Common myeloid progenitor, CD34-positive (primary cell): ENCODE results near the gene COQ5.

Experiments used
- CTCF ChIA-PET: fragments of 350-600 bp; sonication (Branson Sonifier 250); formaldehyde crosslinking; loops from one replicate; lab custom pipeline; 2021; ENCODE audit warnings: antibody characterized with exemption; lab: Charles Lee
- POLR2A ChIA-PET: fragments of 350-600 bp; sonication (Branson Sonifier 250); formaldehyde crosslinking; loops from one replicate; lab custom pipeline; 2021; ENCODE audit warnings: antibody characterized with exemption; lab: Charles Lee
- DNase-seq, 3 donors: peaks; one replicate each; pipeline versions ENCODE4 v3.0.0 to v3.0.0-alpha.2; 2013
- H3K27ac ChIP-seq, 2 experiments: 1 replicate in 1 of 2; 2 replicates in 1 of 2; pipeline ENCODE4 v1.7.0; 2013; ENCODE audit warnings: inconsistent platforms in 2 of 2, low read length in 2 of 2, mild to moderate bottlenecking in 2 of 2, low read depth in 1 of 2, moderate library complexity in 1 of 2; ENCODE audit not compliant: severe bottlenecking in 2 of 2, insufficient read depth in 1 of 2, poor library complexity in 1 of 2
- H3K27me3 ChIP-seq, 5 experiments: replicated peaks in 2 of 5; 1 replicate in 3 of 5; 2 replicates in 2 of 5; pipeline versions ENCODE4 v1.6.1 to v1.7.0; 2013; ENCODE audit warnings: low read length in 4 of 5, mild to moderate bottlenecking in 2 of 5, moderate library complexity in 2 of 5, inconsistent platforms in 1 of 5; ENCODE audit not compliant: insufficient read depth in 5 of 5, control insufficient read depth in 4 of 5
- H3K36me3 ChIP-seq, 4 experiments: 1 replicate in 2 of 4; 2 replicates in 2 of 4; pipeline versions ENCODE4 v1.6.1 to v1.7.0; 2013; ENCODE audit warnings: low read length in 3 of 4, control low read depth in 1 of 4, mild to moderate bottlenecking in 1 of 4; ENCODE audit not compliant: control insufficient read depth in 4 of 4, insufficient read depth in 4 of 4
- H3K4me1 ChIP-seq, 4 experiments: 1 replicate in 3 of 4; 2 replicates in 1 of 4; pipeline versions ENCODE4 v1.6.1 to v1.7.1; 2013; ENCODE audit warnings: low read length in 3 of 4, mild to moderate bottlenecking in 3 of 4, control low read depth in 1 of 4, inconsistent platforms in 1 of 4, moderate library complexity in 1 of 4; ENCODE audit not compliant: control insufficient read depth in 4 of 4, insufficient read depth in 4 of 4; ENCODE audit errors: control extremely low read depth in 1 of 4
- H3K4me3 ChIP-seq, 7 experiments: 1 replicate in 4 of 7; 2 replicates in 3 of 7; pipeline versions ENCODE4 v1.5.1 to v1.7.0; 2013; ENCODE audit warnings: mild to moderate bottlenecking in 7 of 7, low read length in 6 of 7, moderate library complexity in 6 of 7, inconsistent platforms in 2 of 7, low read depth in 2 of 7, control low read depth in 1 of 7; ENCODE audit not compliant: insufficient read depth in 4 of 7, control insufficient read depth in 1 of 7; ENCODE audit errors: extremely low read depth in 1 of 7
- H3K9me3 ChIP-seq, 5 experiments: 1 replicate in 4 of 5; 2 replicates in 1 of 5; pipeline versions ENCODE4 v1.6.1 to v1.7.1; 2013; ENCODE audit warnings: low read length in 4 of 5, mild to moderate bottlenecking in 2 of 5, inconsistent platforms in 1 of 5, low read depth in 1 of 5, moderate library complexity in 1 of 5; ENCODE audit not compliant: control insufficient read depth in 4 of 5, insufficient read depth in 2 of 5; ENCODE audit errors: control extremely low read depth in 1 of 5
- WGBS: methylation state at CpG from one replicate; pipeline ENCODE4 v1.1.5; 2013; ENCODE audit not compliant: insufficient coverage; 5-methylcytosine and 5-hydroxymethylcytosine counted together

Gene COQ5

GRCh38 chr12:120475643-120476042 lies 53.3 kb downstream of the COQ5 start:
- Histone ChIP-seq H3K36me3 (no peaks in the 10 kb centered on the region), H3K4me1 (peaks cover 0 to 29% (median 9%) of the 10 kb centered on the region in 4 experiments), H3K4me3 (no peak overlapping the region), H3K9me3 (no peaks in the 10 kb centered on the region), H3K27ac (no peak overlapping the region), H3K27me3 (no peaks in the 10 kb centered on the region)
- CTCF ChIA-PET, result interaction anchor here (0.7 to 27.3 kb wide), 5 partner anchors 9 to 30 kb away, joined by 3 to 545 read pairs (median 8); partner anchors contain the start of genes COX6A1, DYNLL1, GATC and TRIAP1
- POLR2A ChIA-PET, result interaction anchor here (0.6 kb wide), 1 partner anchor 81 kb away, joined by 4 read pairs; no protein-coding TSS in a partner anchor
- no peak for DNase-seq
- no CpG with 5 or more reads among the region's 1 CpG for WGBS

DNA sequence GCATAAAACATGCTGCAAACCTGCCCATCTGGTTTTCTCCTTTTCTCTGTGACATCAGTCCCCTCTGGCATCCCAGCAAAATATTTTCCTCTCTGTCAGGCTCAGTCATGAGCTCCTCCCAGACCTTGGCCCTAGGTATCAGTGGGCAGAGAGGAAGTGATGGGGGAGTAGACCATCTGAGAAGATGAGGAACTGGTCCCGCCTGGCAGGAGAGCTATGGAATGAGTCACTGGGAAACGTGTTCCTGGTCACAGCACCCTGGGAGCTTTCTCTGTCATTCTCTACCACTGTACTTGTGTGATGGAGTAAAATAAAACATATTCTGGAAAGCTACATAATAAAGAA lies 54.4 kb downstream of the COQ5 start:
- no peaks in the 10 kb centered on the region for H3K27me3 ChIP-seq
- ChIA-PET POLR2A (no interaction called here), CTCF (interaction anchor here (1.3 to 27.3 kb wide), 5 partner anchors 8 to 65 kb away, joined by 3 to 545 read pairs (median 8); partner anchors contain the start of genes COX6A1, DYNLL1, GATC and TRIAP1)
- no peak overlapping the region for H3K27ac ChIP-seq
- H3K4me3 ChIP-seq, result no peak overlapping the region
- peaks cover 6 to 36% (median 17%) of the 10 kb centered on the region in 4 experiments for H3K4me1 ChIP-seq
- no CpG with 5 or more reads among the region's 2 CpGs for WGBS
- H3K36me3 ChIP-seq, result no peaks in the 10 kb centered on the region
- DNase-seq, result peak; percentile 41 to 45 (median 44)
- H3K9me3 ChIP-seq, result no peaks in the 10 kb centered on the region

- no peak for DNase-seq
- Histone ChIP-seq H3K9me3 (no peaks in the 10 kb centered on the region), H3K27me3 (no peaks in the 10 kb centered on the region), H3K4me3 (no peak overlapping the region), H3K36me3 (no peaks in the 10 kb centered on the region), H3K27ac (no peak overlapping the region), H3K4me1 (peaks cover 6 to 36% (median 17%) of the 10 kb centered on the region in 4 experiments)
- WGBS, result 97% methylated on average over 5 of the region's 6 CpGs
- CTCF ChIA-PET, result interaction anchor here (1.3 to 27.3 kb wide), 6 partner anchors 7 to 65 kb away, joined by 3 to 545 read pairs (median 9); partner anchors contain the start of genes COX6A1, DYNLL1, GATC and TRIAP1
- POLR2A ChIA-PET, result no interaction called here
Observed at GRCh38 chr12:120473807-120474615, 54.9 kb downstream of the COQ5 start.

DNA sequence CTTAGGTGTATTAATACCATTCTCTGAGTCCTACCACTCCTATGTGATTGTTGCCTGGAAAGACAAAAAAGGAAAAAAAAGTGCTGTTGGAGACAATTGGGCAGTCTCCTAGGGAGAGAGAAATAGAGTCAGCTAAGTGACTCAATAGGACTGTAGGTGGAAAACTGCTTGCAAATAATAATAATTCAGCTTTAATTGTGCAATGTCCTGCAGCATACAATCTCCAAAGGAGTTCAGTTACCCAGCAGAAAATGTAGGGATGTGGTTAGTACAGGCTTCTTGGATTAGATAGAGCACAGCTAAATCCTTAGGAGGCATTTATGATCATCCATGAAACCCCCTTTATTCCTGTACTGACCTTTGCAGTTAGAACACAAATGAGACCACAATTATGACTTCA lies 56.4 kb downstream of the COQ5 start:
- H3K4me3 ChIP-seq, result no peak overlapping the region
- no peaks in the 10 kb centered on the region for H3K9me3 ChIP-seq
- ChIA-PET CTCF (interaction anchor here (0.9 to 27.3 kb wide), 6 partner anchors 9 to 105 kb away, joined by 3 to 545 read pairs (median 6); partner anchors contain the start of genes COX6A1, GATC and TRIAP1), POLR2A (no interaction called here)
- H3K36me3 ChIP-seq, result peaks cover 0 to 2% (median 0%) of the 10 kb centered on the region in 4 experiments
- no peaks in the 10 kb centered on the region for H3K27me3 ChIP-seq
- no peak for DNase-seq
- no peak overlapping the region for H3K27ac ChIP-seq
- peaks cover 7 to 48% (median 29%) of the 10 kb centered on the region in 4 experiments for H3K4me1 ChIP-seq

- 75% methylated on average over 24 of the region's 26 CpGs for WGBS
- DNase-seq, result peak in 2 of 3 donors; percentile 18 to 39
- CTCF ChIA-PET, result interaction anchor here (0.8 to 27.3 kb wide), 8 partner anchors 11 to 105 kb away, joined by 3 to 545 read pairs (median 6); partner anchors contain the start of genes COX6A1, GATC and TRIAP1
Observed at GRCh38 chr12:120470150-120470784, 58.7 kb downstream of the COQ5 start.

GRCh38 chr12:120469450-120470149 lies 59.4 kb downstream of the COQ5 start, which contains the start of gene SRSF9:
Gene SRSF9, minus strand, starts transcription at chr12:120469748. Its CDS starts 139 bp downstream, at chr12:120469609.
- Histone ChIP-seq H3K27me3 (no peaks in the 10 kb centered on the region), H3K9me3 (no peaks in the 10 kb centered on the region), H3K4me1 (peaks cover 7 to 51% (median 30%) of the 10 kb centered on the region in 4 experiments), H3K4me3 (peak within 1 kb of the TSS; percentile 85 to 97 (median 93)), H3K36me3 (peaks cover 5 to 27% (median 16%) of the 10 kb centered on the region in 4 experiments), H3K27ac (peak within 1 kb of the TSS; percentile 89 to 95)
- WGBS, result under 1% methylated on average over 76 of the region's 88 CpGs
- CTCF ChIA-PET, result interaction anchor here (0.8 to 27.3 kb wide), 11 partner anchors 11 to 137 kb away, joined by 3 to 545 read pairs (median 6); partner anchors contain the start of genes COX6A1, DYNLL1, GATC and TRIAP1
- POLR2A ChIA-PET, result interaction anchor here (1.2 to 1.8 kb wide), 4 partner anchors 11 to 177 kb away, joined by 3 to 9 read pairs (median 5); partner anchors contain the start of genes DYNLL1, GATC, RNU4-1 and TRIAP1
- DNase-seq, result peak; percentile 98 to 99 (median 98)

More at GRCh38 chr12:120470150-120470784, 58.7 kb downstream of the COQ5 start:
- POLR2A ChIA-PET, result interaction anchor here (1.2 to 1.7 kb wide), 2 partner anchors 24 to 25 kb away, joined by 4 to 6 read pairs; partner anchors contain the start of genes DYNLL1, GATC and TRIAP1
- Histone ChIP-seq H3K36me3 (peaks cover 5 to 20% (median 12%) of the 10 kb centered on the region in 4 experiments), H3K4me1 (peaks cover 7 to 56% (median 33%) of the 10 kb centered on the region in 4 experiments), H3K27me3 (no peaks in the 10 kb centered on the region), H3K4me3 (peak overlapping the region; percentile 64 to 97 (median 93)), H3K9me3 (no peaks in the 10 kb centered on the region), H3K27ac (peak overlapping the region; percentile 50 to 95)
